ENCODE measurements around the gene MAP3K20.
"Not testable (repeated sequence)": the region's sequence is repeated elsewhere in the genome, so short reads cannot be mapped to it uniquely, and the experiment has no call there.

The MAP3K20 gene

DNA sequence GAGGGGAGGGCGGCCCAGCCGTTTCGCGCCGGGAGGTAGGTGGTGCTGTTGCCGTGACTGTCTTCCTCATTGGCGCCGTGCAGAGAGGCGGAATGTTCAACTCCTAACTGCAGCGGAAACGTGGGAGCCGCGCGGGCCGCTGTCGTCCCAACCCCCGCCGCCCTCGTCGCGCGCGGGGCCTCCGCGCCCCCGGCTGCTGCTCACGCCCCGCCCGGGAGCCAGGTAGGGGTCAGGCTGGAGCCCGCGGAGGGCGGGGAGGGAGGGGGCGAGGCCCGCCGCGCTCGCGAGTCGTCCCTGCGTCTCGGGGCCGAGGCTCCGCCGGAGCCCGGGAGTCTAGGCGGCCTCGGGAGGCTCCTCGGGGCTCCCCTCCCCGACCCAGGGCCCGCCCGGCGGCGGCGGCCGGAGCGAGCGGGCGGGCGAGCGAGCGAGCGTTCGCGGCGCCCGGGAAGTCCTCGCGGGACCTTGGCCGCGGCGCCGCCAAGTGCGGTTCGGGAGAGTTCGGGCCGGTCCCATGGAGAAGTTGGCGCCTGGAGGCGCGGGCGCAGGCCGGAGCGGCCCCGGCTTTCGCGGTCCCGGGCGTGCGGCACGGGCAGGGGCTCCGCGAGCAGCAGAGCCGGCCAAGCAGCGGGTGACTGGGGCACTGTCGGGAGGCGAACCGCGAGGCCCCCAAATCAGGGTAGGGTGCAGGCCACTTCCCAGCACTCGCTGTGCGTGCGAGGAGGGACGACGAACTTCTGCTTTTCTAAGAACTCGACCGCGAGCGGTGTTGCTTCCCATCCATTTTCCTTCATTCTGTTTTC lies at the start of gene MAP3K20:
Gene MAP3K20 (plus strand): TSS at position 66 of the 800 bp plus-strand sequence. CDS start 15,186 bp downstream, outside the sequence.
- peak; percentile 66 for DNase-seq (ENCODE audit: low spot score)

DNA sequence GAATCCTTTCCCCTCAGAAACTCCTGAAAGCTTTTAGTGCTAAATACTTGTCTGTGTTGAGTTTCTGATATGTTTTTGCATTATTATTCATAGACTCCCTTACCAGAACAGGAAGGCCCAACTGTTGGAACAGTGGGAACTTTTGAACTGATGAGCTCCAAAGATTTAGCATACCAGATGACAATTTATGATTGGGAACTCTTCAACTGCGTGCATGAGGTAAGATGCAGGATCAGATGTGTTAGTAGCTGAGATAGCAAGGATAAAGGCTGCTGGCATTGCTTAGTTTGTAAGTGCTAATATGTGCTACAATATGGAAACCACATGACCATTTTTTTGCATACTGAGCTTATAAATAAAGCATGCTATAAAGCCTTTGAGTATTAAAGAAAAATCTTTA lies 49.2 kb upstream of the MAP3K20 start:
- DNase-seq (ENCODE audit: low spot score) = no peak

DNA sequence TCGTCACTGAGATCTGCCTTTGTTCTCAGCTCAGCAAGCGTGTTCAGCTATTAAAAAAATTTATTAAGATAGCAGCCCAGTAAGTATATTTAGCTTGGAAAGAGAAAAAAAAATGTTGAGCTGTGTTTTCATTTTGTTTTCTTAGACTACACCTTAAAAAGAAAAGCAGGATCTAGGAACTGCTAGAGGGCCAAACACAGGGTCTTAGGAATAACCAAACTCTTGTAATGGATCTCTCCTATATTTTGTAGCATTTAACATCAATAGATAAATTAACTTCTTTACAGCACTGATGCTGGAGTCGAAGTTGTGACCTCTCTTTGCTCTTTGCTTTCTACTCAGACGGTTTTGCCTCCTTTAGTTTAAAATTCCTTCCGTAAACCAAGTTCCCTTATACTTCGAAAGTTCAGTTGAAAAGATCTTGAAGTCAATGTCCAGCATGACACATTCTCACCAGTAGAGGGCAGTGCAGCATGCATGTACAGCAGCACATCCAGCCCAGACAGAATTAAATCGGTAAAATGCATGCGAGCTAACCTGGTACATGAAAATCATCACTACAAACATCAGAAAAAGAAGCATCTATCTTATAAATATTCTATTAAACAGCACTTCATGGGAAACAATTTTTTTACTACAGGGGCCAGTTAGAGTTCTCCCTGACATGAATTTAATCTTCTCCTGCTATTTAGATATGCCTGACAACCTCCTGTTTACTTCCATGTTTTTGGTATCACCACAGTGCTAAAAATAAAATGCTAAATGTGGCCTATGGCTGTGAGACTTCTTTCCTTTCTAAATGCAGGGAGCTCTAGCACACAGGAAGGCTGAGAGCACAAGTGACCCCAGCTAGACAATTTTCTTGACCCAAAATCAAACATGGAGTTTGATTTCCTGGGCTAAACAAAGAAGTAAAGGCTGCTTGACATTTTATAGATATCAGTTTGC lies 48.2 kb upstream of the MAP3K20 start:
- peak; percentile 78 for DNase-seq (ENCODE audit: low spot score)

DNA sequence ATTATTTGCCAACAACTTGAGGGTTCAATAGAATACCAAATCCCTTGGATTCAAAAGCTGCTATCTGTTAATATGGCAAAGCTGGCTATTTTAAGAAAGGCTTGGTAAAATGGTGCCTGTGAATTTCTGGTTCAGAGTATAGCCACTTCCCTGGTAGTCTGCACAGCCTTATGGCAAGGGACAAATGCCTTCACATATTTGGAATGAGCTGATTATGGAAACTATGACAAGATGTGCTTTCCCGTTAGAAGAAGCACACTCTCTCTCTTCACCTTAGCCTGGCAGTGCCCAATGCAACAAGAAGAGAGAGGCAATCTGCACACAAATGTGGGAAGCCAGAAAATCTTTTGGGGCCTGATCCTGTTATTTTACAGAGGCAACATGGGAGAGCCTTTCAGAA lies 47.5 kb upstream of the MAP3K20 start:
- no peak for DNase-seq (ENCODE audit: low spot score)

DNA sequence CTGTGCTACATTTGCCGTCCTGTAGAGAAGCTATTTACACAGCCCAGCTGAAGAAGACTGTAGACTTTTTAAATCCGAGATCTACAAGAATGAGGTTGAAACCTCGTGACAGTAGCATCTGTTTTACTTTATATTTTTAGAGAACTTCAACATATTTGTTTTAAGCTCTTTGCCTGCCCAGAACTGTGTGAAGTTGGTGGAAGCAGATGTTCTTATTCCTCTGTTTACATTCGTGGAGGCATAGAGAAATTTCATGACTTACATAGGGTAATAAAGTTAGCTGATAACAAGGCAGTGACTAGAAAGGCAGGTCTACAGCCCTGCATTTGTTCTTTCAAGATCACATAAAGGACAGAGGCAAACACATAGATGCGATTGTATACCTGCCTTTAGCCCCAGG lies 47.0 kb upstream of the MAP3K20 start:
- DNase-seq (ENCODE audit: low spot score) = no peak

DNA sequence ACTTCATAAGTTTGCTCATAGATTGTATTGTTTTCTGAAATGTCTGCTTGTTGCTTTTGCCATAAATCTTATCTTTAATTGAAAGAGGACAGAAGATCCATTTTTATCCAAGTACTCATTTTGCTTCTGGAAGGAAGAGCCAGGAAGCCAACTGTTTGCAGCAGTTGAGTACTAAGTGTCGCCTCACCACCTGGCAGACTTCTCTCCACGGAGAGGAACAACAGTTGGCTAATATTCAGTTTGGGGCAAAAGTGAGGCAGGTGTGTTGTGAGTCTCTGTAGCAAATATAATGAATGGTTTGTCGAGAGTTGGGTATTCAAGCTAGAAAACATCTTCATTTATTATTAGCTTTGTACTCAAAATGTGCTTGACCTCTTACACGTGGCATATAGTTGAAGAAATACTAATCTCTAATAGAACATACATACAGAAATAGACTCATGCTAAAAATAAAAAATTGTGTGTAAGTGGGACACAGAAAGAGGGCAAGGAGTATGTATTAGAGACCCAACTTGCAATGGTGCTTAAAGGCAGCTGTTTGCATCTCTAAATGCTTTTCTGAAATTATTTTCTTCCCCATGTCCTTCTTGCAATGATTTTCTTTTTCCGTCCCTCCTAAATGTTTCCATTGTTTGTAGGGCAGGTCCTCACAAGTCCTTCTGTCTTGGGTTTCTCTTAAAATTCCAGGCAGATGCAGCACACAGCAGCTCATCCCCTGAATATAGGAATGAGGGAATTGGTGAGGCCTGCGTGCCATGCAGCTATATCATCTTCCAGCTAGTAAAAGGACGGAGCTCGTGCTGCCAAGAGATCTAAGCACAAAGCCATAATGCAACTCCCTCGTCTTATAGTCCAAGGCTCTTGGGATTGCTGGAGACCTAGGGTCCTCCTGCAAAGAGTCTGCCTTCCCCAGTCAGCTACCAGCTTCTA lies 44.8 kb upstream of the MAP3K20 start:
- no peak for DNase-seq (ENCODE audit: low spot score)

DNA sequence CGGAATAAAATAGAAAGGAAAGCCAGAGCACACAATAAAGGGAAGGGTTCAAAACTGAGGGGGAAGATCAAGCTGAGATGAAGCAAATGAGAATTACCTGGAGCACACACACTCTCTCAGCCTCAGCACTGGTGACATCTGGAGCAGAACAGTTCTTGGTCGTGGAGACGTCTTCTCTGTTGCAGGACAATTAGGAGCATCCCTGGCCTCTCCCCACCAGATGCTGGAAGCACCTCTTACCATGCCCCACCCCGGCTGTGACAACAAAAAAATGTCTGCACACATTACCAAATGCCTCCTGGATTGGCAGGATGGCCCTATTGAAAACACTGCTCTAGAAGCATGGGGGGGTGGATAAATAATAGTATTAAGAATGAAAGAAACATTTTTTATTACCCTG lies 43.6 kb upstream of the MAP3K20 start:
- DNase-seq (ENCODE audit: low spot score) = no peak

DNA sequence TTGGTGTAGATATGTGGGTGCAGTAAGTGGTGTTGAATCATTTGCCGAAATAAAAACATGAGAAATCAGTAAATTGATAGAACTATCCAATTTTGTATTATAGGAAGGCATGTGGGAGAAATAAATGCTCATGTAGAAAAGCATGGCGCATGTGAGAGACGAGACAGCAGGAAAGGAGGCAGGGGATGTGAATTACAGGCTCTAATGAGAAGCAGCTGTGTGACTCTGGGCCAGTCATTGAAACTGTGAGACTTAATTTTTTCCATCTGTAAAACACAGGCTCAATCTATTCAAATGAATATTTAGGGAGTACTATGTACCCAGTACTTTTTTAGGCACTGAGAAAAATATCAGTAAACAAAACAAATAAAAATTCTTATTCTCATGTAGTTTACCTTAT lies 42.6 kb upstream of the MAP3K20 start:
- no peak for DNase-seq (ENCODE audit: low spot score)

DNA sequence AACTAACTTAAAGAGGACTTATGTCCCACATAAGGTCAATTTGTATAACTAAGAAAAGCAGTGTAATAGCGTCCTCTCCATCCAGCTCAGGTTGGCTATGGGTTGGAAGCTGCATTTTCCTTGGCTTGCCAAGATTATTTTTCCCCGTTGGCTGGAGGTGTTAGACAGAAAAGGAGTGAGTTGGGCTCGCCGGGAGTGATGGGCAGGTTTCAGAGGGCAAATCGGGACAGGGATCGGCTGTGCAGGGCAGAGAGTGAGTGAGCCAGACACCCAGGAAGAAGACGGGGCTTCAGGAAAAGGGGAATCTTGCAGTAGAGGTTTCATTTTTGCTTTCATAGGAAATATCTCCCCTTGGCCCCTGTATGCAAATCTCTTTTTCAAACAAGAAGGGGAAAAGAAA lies 41.5 kb upstream of the MAP3K20 start:
- DNase-seq (ENCODE audit: low spot score) = no peak

DNA sequence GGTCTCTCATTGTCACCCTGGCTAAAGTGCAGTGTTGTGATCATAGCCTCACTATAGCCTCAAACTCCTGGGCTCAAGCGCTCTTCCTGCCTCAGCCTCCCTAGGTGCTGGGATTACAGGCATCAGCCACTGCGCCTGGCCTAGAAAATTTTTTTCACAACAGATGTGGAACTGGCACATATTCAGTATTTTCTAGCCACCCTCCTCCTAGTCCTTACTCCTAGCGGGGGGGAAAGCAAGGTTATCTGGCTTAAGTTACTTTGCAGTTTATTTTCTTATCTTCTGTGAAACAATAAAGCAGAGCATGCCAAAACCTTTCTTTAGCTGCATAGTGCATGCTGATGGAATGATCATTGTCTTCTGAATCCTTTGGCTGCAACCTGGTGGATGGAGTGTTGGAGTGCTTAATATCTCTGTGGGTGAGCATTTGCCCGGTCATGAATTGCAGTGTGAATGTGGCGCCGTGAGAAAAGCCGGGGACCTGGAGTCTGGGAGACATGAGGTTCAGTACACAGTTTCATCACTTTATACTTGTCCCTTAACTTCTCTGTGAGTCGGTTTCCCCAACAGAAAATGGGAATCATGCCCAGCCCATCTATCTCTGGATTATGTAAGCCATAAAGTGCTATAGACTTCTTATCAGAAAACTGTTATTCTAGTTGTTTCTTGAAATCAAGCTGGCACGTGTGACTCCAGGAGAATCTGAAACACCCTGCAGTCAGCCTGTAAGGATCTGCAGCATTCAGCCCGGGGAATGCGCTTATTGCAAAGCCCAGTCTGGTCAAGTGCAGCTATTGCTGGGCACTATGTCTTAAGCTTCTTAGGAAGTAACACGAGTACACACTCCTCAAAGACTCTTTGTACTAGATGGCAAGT lies 38.2 kb upstream of the MAP3K20 start:
- DNase-seq (ENCODE audit: low spot score) = no peak

DNA sequence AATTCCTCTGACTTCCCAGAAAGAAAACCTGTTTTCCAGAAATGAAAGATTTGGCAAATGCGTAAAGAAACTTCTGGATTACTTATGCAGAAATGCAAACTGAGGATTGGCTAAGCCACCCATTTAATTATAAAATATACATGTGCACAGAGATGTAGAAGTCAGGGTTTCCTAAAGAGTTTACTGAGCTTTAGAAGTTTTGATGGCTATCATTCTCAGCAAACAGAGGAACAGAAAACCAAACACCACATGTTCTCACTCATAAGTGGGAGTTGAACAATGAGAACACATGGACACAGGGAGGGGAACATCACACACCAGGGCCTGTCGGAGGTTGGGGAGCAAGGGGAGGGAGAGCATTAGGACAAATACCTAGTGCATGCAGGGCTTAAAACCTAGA lies 37.4 kb upstream of the MAP3K20 start:
- not testable (repeated sequence) for DNase-seq (ENCODE audit: low spot score)

DNA sequence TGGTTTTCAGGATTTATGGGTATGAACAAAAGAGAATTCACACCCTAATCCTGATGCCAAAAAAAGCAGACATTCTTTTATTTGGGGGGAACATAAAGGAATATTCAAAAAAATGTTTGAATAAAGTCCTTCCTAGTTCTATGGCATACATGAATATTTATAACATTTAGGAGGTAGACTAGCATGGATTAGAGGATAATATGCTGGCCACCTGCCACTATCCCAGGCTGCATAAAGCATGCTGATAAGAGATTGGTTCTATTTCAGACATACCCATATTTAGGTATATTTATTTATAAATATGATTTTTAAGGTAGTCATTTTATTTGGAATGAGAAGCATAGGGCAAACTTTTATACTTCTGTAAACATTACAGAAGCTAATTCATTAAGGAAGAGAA lies 34.9 kb upstream of the MAP3K20 start:
- DNase-seq (ENCODE audit: low spot score) = no peak

DNA sequence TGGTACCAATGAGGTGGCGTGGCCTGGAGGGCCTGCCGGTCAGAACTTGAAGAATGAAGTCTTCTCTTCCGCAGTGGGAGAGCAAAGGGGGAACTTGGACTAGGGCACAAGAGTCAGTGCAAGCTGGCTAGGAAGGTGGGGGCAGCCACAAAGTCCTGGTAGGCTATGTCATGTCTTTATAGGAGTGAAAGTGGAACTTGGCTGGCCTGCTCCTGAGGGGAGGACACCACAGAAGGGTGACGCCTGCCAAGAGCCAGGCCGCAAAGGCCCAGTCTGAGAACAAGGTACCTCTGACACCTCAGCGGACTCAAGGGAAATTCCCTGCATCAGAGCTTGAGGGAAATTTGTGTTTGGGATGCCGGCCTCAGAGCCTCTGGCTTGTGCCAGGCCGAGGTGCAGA lies 32.2 kb upstream of the MAP3K20 start:
- no peak for DNase-seq (ENCODE audit: low spot score)

DNA sequence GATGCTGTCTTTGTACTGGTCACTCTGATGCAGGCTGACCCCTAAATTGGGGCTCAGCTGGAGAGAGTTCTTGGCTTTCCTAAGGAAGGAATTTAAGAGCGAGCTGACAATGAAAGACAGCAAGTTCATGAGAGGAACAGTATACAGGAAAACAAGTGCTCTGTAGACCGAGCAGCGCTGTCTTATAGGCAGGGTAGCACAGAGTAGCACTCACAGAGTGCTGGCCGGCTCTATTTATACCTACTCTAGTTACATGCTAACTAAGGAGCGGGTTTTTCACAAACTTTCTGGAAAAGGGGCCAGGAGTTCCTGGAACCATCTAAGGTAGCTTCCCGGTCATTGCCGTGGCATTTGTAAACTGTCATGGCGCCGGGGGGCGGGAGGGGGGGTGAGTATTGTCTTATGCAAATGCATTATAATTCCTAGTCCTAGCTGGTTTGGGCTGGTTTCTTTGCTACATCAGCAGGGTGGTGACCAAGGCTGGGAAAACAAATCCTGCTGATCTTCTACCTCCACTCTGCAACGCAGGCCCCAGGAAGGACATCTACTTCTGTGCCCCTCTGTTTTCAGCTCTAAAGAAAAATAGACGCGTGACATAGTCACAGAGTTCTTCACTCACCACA lies 31.6 kb upstream of the MAP3K20 start:
- DNase-seq (ENCODE audit: low spot score) = no peak

DNA sequence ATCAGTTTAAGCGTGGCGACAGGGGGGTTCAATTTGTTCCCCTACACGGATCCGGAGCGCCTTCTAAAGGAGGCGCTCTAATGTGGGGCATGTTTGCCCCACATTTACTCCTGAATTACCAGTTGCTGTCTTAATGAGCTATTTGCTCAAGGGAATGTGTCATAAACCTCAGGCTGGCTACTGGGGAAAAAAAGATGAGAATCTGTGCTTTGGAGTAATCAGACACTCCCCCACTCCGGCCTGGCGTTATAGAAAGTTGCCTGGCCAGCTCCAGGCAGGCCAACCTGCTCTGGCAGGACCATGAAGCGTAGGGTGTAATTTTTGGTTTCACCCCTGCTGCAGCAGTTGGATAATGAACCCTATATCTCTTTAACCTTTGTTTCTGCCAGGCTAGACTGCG lies 31.0 kb upstream of the MAP3K20 start:
- no peak for DNase-seq (ENCODE audit: low spot score)

DNA sequence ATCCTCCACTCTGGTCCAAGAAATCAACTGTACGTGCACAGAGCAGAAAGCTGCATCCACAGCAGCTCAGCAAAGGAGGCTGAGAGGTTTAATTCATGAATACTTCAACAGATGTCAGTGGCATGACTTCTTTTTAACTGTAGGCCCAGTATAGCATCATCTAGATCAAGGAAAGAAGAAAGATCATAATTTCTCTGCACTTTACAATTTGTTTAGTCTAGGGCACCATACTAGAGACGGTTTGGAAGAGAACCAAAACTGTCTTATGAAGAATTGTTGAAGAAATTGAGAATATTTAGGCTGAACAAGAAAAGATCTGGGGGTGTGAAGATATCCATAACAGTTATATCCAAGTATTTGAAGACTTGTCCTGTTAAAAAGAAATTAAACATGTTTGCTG lies 30.5 kb upstream of the MAP3K20 start:
- DNase-seq (ENCODE audit: low spot score) = no peak

DNA sequence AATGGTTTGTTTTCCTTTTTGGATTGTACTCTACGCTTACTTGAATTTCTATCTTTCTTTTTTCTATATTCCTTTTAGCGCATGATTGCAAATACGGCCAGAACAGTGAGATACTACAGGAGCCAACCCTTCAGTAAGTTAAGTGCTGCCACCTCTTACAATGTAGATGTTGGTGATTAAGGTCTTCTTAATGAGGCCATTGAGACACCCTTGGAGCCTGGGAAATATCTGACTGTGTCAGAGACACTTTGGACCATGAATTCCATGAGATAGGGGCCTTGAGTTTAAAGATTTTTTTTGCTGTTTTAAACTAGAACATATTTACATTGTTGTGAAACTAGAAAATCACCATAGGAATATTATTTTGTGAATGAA lies 27.1 kb upstream of the MAP3K20 start:
- DNase-seq (ENCODE audit: low spot score) = no peak

DNA sequence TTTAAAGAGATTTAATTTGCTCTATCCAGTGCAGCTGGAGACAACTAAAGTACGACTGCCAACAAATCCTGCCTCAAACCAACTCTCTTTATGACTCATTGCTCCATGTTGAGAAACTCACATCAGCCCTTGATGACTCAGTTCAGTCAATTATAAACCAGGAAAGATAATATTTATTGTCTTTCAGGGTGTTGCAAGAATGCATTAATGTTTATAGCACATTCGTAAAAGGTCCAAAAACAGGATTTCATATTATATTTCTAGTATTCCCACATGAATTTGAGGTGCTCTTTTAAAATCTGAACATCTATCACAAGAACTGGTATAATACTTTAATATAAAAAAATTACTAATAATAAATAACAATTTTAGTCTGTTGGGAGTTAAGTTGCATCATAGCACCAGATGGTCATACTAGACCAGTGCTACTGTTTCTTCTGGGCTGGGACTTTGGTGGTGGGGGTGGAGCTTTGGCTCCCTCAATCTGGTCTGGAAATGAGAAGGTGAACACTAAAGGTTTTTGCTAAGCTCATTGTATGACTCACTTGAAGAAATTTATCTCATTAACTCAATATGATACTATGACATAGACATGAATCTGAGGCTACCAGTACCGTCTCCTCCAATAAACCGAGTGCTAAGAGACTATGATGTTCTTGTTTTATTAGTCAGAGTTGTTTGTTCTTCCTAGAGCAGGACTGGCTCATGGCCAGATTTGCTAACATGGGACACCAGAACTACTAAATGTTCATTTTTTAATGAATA lies 26.6 kb upstream of the MAP3K20 start:
- DNase-seq (ENCODE audit: low spot score) = no peak

DNA sequence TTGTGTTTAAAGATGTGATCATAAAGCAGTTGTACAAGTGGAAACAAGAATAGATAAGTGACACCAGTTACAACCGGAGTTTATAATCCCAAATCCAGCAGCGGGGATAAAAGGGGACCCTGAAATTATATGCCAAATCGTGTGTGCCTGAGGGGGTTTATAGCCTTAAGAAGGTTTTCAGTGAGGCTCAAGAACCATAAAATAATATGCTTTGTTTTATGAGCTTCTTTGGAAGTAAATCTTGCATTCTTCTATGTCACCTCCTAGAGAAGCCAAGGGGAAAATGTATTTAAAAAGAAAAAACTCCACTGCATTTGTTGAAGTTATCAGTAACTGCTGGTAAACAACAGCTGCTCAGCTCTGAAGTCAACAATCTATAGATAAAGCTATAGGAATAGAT lies 25.8 kb upstream of the MAP3K20 start:
- no peak for DNase-seq (ENCODE audit: low spot score)

DNA sequence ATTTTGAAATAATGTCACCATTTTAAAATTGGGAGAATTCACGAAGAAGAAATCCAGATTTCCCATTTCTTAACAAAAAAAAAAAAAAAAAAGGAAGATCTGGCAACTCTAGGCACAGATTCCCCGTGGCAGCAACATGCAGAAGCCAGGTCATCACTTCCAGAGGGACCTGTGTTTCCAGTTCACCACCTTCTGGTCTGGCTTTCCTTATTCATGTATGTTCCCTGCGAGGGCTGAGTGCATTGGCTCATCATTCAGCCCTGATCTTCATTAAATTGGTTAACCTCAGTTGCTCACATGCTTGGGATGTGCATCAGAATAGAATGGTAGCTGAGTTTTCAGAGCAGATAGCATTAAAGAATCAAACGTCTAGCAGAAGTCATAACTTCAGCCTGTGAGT lies 25.0 kb upstream of the MAP3K20 start:
- no peak for DNase-seq (ENCODE audit: low spot score)

Data from hematopoietic multipotent progenitor cell treated with erythropoietin and hydrocortisone succinate and interleukin-3 and kit ligand, for 15 days (in vitro differentiated cells).